ENCODE results near the gene MFAP2.

DNA sequence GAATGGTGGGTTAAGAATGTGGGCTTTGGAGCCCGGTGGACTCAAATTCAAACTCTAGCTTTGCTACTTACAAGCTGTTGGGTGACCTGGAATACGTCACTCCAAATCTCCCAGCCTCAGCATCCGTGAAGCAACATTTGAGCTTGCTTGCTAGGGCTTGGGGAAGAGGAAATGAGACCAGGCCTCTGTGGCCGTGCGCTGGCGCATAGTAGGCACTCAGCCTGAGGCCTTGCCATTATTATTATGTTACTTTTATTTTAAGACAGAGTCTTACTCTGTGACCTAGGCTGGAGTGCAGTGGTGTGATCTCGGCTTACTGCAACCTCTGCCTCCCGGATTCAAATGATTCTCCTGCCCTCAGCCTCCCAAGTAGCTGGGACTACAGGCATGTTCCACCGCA, 12.3 kb upstream of the MFAP2 start:
- TF ChIP-seq CTCF (IDR thresholded peaks at IDR 0.05), result no peak
- no peak for TF ChIP-seq POLR2A (IDR thresholded peaks at IDR 0.05)

Data from Peyer's patch (tissue), 4 donors.